ENCODE results near the gene PCDHGB3. TPM values are rescaled to one million over a fixed set of nuclear protein-coding genes. Genes with fewer than 3 reads are reported as not detected.
"Not testable (repeated sequence)": the region's sequence is repeated elsewhere in the genome, so short reads cannot be mapped to it uniquely, and the experiment has no call there.

The PCDHGB3 gene
- total RNA-seq, 4 donors from 2014 or later, result 0.29 to 2.0 (median 1.2) TPM

DNA sequence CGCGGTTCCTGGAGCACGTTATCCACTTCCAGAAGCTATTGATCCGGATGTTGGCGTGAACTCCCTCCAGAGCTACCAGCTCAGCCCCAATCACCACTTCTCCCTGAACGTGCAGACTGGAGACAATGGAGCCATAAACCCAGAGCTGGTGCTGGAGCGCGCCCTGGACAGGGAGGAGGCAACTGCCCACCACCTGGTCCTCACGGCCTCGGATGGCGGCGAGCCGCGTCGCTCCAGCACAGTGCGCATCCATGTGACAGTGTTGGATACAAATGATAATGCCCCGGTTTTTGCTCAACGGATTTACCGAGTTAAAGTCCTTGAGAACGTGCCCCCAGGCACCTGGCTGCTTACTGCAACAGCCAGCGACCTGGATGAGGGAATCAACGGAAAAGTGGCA is 33.3 kb downstream of the PCDHGB3 start:
- Histone ChIP-seq H3K9me3 (peaks cover 0 to 6% (median 0%) of the 10 kb centered on the region in 3 donors), H3K27ac (no peak overlapping the region), H3K36me3 (peaks cover 0 to 4% of the 10 kb centered on the region in 2 donors), H3K4me1 (peaks cover 14 to 15% of the 10 kb centered on the region in 2 donors), H3K27me3 (peaks cover 0 to 4% (median 0%) of the 10 kb centered on the region in 3 donors), H3K4me3 (peak overlapping the region in 2 of 4 donors; percentile 29 to 41)
- in situ Hi-C loops (cut with MboI; ENCODE audit: low sequenced_read_pairs in 4 of 4), result no loop called here
- TF ChIP-seq, protein P1, sequence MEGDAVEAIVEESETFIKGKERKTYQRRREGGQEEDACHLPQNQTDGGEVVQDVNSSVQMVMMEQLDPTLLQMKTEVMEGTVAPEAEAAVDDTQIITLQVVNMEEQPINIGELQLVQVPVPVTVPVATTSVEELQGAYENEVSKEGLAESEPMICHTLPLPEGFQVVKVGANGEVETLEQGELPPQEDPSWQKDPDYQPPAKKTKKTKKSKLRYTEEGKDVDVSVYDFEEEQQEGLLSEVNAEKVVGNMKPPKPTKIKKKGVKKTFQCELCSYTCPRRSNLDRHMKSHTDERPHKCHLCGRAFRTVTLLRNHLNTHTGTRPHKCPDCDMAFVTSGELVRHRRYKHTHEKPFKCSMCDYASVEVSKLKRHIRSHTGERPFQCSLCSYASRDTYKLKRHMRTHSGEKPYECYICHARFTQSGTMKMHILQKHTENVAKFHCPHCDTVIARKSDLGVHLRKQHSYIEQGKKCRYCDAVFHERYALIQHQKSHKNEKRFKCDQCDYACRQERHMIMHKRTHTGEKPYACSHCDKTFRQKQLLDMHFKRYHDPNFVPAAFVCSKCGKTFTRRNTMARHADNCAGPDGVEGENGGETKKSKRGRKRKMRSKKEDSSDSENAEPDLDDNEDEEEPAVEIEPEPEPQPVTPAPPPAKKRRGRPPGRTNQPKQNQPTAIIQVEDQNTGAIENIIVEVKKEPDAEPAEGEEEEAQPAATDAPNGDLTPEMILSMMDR (IDR thresholded peaks at IDR 0.05 in 4 of 5, conservative IDR thresholded peaks at IDR 0.05 in 1 of 5), result no peak
- no peak for TF ChIP-seq POLR2A (IDR thresholded peaks at IDR 0.05)
- intact Hi-C loops (cut with DNase I; ENCODE audit: low total_unique reads), result no loop called here
- DNase-seq (no peak), ATAC-seq (no peak)

DNA sequence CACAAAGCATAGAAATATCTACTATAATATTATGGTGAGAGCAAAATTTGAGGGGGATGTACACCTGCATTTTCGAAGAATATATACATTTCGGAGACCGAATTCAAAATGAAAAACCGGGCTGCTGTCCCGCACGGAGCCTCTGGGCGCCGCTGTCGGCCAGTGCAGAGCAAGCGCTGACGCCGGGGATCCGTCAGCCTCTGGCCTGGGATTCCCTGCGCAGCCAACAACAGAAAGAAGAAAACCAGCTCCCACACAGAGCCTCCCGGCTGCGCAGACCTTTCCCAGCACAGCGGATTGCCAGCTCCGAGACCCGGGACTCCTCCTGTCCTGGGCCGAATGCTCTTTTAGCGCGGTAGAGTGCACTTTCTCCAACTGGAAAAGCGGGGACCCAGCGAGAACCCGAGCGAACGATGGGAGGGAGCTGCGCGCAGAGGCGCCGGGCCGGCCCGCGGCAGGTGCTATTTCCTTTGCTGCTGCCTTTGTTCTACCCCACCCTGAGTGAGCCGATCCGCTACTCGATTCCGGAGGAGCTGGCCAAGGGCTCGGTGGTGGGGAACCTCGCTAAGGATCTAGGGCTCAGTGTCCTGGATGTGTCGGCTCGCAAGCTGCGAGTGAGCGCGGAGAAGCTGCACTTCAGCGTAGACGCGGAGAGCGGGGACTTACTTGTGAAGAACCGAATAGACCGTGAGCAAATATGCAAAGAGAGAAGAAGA is 37.9 kb downstream of the PCDHGB3 start, which contains the start of gene PCDHGB6:
Gene PCDHGB6 (plus strand): TSS at position 232 of the 716 bp plus-strand sequence. CDS start 182 bp downstream, at position 414.
- DNase-seq (peak in 1 of 2 donors; percentile 39), ATAC-seq (peak; percentile 73 to 75)
- in situ Hi-C loops (cut with MboI; ENCODE audit: low sequenced_read_pairs in 4 of 4), result loop anchor here in 1 of 4 donors (5.0 kb wide), 1 partner anchor 149 kb away; no protein-coding TSS in a partner anchor
- Histone ChIP-seq H3K4me1 (peaks cover 6 to 19% of the 10 kb centered on the region in 2 donors), H3K27ac (peak within 1 kb of the TSS; percentile 53 to 73 (median 64)), H3K4me3 (peak within 1 kb of the TSS; percentile 36 to 57 (median 48))
- H3K9me3 ChIP-seq; H3K27me3 ChIP-seq; H3K36me3 ChIP-seq; intact Hi-C loops (cut with DNase I; ENCODE audit: low total_unique reads): not testable (repeated sequence)
- TF ChIP-seq, protein P1 (IDR thresholded peaks at IDR 0.05 in 4 of 5, conservative IDR thresholded peaks at IDR 0.05 in 1 of 5), result peak; percentile 48 to 75 (median 70)

DNA sequence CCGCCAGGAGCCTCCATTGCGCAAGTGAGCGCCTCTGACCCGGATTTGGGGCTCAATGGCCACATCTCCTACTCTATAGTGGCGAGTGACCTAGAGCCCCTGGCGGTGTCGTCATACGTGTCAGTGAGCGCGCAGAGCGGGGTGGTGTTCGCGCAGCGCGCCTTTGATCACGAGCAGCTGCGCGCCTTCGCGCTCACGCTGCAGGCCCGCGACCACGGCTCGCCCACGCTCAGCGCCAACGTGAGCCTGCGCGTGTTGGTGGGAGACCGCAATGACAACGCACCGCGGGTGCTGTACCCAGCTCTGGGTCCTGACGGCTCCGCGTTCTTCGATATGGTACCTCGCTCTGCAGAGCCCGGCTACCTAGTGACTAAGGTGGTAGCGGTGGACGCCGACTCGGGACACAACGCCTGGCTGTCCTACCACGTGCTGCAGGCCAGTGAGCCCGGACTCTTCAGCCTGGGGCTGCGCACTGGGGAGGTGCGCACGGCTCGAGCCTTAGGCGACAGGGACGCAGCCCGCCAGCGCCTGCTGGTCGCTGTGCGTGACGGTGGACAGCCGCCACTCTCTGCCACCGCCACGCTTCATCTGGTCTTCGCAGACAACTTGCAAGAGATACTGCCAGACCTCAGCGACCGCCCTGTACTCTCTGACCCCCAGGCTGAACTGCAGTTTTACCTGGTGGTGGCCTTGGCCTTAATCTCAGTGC is 39.7 kb downstream of the PCDHGB3 start:
- no peak for DNase-seq
- no peak for TF ChIP-seq POLR2A (IDR thresholded peaks at IDR 0.05)
- Histone ChIP-seq H3K36me3 (no peaks in the 10 kb centered on the region), H3K4me3 (peak overlapping the region in 1 of 4 donors; percentile 16), H3K27ac (no peak overlapping the region), H3K9me3 (peaks cover 0 to 8% (median 0%) of the 10 kb centered on the region in 3 donors), H3K4me1 (peaks cover 4 to 15% of the 10 kb centered on the region in 2 donors), H3K27me3 (no peaks in the 10 kb centered on the region)
- no peak for ATAC-seq
- in situ Hi-C loops (cut with MboI; ENCODE audit: low sequenced_read_pairs in 4 of 4), result loop anchor here in 1 of 4 donors (5.0 kb wide), 1 partner anchor 148 kb away; no protein-coding TSS in a partner anchor
- intact Hi-C loops (cut with DNase I; ENCODE audit: low total_unique reads), result loop anchor here (5.0 kb wide), 1 partner anchor 37 kb away; the partner anchor contains the start of genes PCDHGA6 and PCDHGB3

DNA sequence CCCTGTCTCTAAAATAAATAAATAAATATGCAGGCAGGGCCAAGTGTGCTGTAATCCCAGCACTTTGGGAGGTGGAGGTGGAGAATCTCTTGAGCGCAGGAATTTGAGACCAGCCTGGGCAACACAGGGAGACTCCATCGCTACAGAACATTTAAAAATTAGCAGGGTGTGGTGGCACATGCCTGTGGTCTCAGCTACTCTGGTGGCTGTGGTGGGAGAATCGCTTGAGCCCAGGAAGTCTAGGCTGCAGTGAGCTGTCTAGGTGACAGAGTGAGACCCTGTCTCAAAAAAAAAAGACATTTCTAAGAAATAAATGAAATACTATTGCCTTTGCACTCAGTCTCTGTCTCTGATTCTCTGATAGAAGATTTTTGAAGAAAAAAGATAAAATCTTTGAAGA is 41.5 kb downstream of the PCDHGB3 start:
- TF ChIP-seq POLR2A (IDR thresholded peaks at IDR 0.05), result no peak
- TF ChIP-seq, protein P1 (IDR thresholded peaks at IDR 0.05 in 4 of 5, conservative IDR thresholded peaks at IDR 0.05 in 1 of 5), result no peak
- ATAC-seq, result no peak
- no peak for DNase-seq
- Histone ChIP-seq H3K27ac (no peak overlapping the region), H3K36me3 (no peaks in the 10 kb centered on the region), H3K4me3 (no peak overlapping the region), H3K9me3 (peaks cover 0 to 8% (median 0%) of the 10 kb centered on the region in 3 donors), H3K27me3 (no peaks in the 10 kb centered on the region), H3K4me1 (peaks cover 4 to 15% of the 10 kb centered on the region in 2 donors)
- intact Hi-C loops (cut with DNase I; ENCODE audit: low total_unique reads), result loop anchor here (5.0 kb wide), 1 partner anchor 39 kb away; the partner anchor contains the start of genes PCDHGA6 and PCDHGB3
- in situ Hi-C loops (cut with MboI; ENCODE audit: low sequenced_read_pairs in 4 of 4), result no loop called here

Measured in gastrocnemius medialis (tissue), 4 donors.